Activated CD8-positive, alpha-beta memory T cell treated with anti-CD3 and anti-CD28 coated beads, Interleukin-2, amount 50 U/mL, for 24 hours (primary cell): Measurements from ENCODE around the gene LPP.

Source experiments
- DNase-seq: peaks from one replicate; pipeline ENCODE4 v3.0.0-alpha.2; 2020; ENCODE audit errors: extremely low read depth

The LPP gene

DNA sequence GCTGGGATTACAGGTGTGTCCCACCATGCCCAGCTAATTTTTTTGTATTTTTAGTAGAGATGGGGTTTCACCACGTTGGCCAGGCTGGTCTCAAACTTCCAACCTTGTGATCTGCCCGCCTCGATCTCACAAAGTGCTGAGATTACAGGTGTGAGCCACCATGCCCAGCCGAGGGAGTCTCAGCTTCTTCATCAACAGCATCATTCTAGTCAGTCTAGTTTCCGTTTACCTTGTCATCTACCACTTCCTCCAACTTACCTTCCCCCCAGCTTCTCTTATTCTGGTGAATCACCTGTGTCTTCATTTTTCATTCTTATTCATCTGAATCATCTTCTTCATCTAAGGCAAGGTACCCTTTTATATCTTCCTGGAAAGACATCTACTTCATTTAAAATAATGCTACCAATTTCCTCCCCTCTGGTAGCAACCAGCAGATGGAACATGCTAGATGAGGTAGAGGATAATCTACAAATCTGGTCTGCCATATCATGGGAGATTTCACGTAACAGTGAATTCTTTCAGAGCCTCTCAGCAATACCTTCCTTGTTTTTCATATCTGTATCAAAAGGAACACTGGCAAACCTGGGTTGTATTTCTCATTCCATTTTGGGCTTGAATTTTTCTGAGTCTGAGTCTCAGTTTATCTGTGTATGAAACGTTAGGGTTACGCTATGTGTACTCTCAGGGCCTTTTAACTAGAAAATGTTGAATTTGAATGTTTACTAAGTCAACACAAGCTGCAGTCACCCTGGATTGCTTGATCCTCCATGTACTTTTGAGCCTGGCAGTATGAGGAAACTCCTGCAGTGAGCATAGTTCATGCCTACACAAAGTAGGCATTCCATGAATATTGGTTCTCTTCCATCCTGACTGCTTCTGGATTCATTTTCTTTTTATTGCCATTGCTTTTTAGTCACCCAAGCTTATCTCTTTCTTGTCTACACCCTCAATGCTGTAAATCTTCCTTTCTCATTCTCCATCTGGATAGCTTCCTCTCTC is 16.8 kb downstream of the LPP start:
- DNase-seq = no peak

DNA sequence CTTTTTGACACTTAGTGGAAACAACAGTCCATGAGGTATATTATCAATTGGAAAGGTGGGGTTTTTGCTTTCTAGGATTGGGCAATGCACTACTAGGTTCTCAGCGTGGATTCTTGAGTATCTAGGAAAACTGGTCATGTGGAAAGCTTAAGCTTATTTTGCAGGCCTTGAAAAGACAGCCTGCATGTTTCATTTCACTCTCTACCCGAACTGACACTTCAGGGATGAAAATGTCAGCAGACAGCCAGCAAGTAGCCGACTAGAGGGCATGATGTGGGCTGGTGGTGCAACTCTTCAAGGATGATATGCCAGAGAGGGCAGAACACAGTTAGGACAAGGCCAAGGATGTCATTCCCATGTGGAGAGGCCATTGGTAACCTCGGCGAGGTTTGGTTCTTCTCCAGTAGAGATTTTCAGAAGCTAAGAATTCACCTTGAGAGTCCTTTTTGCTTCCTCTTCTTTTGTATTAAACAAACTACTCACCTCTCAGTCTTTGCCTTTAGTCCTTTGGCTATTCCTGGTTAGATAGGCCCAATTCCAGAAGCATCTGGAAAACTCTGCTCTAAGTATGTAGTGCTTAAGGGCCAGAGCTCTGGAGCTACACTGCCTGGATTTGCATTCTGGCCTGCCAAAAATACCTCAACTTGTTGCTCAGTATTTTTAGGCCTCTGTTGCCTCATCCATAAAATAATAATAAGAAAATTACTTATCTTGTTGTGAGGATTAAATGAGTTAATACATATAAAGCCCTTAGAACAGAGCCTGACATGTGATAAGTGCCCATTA is 17.9 kb downstream of the LPP start:
- DNase-seq = no peak

DNA sequence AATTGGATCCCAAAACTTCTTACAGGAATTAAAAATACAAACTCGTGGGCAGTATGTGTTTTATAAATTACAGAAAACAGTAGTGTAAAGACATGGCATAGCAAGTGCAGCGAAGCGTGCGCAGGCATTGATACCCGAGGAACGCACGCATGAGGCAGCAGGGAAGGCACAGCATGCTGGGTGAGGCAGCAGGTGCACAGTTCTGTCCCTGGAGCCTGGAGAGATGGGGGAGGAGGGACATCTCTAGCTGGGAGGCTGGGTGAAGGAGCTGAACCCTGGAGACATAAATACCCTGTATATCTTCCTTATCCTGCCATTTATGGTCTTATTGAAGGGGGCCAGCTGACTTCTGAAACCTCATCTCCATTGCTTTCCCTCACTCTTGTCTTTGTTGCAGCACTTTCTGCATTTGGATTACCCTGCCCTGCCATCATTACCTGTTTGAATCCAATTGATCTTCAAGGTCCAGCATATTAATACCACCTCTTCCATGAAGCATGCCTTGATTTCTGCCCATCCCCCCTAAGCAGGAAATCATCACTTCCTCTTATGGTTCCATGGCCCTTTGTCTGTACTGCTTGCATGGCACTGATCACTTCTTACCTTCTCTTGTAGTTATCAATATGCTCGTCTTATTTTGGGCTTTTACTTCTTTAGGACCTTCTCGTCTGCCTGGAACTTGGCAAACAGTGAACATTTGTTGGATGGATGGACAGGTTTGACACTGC is 20.5 kb downstream of the LPP start:
- no peak for DNase-seq

DNA sequence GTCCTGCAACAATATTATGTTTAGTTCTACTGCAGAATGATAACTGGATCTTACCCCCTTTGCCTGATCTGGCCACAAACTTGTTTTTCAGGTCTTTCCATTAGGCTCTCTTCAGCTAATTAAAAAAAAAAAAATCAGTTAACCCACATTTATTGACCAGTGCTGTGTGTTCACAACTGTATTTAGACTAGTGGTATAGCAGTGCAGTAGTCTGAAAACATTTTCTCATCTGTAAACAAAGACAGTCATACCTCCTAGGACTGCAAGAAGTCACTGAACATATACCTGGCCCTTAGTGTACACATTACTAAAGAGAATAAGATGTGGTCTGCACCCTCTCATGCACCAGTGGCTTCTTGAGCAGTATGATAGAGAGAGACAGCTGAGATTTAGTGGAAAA is 22.5 kb downstream of the LPP start:
- DNase-seq = no peak

DNA sequence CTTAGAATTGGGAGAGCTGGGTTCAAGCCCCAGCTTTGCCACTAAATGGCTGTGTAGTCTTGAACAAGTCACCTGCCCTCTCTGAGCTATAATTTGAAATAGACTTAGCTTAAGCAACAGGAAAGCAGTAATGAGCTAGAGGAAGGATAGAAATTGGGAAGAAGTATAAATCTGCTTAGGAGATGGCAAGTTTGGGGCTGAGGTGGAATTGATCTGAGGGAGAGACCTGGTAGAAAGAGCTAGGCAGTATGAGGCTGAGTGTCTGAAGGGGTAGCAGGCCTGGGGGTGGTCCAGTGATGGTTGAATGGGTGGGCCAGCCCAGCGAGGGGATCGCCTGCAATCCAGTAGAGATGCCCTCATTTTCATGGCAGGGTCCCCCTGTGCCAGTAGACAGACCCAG is 22.9 kb downstream of the LPP start:
- no peak for DNase-seq

DNA sequence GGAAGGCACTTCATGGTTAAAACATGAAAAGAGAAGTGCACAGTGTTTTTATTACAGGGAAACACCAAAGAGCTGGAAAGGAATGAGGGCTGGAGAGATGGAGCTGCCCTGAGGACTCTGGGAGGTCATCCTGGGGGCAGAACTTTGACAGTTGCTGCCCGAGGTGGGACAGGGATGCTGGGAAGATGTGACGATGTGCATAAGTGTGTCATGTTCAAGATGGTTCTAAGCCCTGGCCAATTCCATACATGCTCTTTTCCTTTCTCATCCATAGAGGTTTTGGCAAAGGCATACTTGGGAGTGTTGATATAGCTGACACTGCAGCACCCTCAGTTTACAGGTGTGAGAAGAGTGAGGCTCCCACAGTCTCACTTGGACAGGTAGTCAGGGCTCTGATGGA is 23.8 kb downstream of the LPP start:
- DNase-seq = no peak

DNA sequence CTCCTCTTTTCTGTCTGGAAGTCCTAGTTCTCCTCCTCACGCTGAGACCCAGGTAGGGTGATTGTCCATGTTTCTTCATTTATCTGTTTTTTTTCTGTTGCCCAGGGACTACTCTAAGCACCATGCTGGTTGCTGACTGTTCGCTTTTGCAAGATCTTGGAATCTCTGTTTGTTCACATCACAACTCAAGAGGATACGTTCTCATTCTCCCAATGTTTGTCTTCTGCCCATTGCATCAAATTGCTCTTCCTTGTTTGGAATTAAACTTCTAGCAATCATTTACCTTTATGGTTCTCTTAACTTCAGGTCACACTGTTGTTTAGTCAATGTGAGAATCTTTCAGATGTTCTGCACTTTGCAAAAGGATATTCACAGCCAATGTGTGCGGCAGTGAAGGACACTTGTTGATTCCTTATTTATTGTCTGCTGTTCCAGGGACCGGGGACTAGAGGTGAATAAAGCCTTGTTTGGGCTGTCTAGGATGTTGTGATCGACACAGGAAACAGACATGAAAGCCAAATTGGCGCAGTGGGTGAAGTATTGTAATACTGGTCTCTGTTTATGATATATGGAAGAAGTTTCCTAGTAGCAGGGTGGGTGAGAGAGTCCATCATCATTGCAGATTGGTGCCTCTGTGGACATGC is 24.5 kb downstream of the LPP start:
- no peak for DNase-seq

DNA sequence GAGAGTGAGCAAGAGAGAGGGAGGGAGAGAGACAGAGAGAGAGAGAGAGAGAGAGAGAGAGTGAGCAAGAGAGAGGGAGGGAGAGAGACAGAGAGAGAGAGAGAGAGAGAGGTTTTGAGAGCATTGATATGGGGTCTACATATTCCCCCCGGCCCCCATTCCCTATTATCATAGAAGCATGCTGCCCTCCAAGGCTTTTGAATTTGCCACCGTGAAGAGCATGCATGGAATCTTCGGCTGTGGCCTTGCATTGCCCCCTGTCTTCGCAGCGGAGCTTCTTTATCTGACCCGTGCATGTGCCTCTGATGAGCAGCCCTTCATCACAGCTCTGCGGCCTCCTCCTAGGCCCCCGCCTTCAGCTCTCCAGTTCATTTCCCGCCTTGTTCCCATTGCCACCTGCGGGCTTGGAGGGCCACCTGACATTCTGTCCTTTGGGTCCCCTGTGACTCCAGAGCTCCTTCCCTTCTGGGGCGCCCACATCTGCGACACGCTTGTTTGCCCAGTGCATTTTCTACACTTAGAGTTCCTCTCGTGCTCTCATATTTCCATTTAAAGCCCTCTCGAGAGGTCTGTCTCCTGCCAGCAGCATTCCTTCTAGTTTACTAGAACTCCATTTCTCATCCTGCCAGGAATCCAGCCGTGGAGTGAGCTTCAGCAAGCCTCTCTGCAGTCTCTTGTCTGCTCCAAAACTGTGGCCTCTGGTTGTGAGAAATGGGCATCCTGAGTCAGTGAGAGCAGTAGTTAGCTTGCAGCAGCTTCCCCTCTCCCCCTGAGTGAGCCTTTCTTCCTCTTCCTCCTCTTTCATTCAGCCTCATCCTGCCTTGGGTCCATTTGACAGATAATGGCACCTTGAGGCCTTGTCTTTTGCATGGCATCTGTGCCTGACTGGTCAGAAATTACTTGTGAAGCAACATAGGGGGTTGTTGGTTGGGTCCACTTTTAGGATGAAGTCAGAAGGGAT is 25.3 kb downstream of the LPP start:
- no peak for DNase-seq

DNA sequence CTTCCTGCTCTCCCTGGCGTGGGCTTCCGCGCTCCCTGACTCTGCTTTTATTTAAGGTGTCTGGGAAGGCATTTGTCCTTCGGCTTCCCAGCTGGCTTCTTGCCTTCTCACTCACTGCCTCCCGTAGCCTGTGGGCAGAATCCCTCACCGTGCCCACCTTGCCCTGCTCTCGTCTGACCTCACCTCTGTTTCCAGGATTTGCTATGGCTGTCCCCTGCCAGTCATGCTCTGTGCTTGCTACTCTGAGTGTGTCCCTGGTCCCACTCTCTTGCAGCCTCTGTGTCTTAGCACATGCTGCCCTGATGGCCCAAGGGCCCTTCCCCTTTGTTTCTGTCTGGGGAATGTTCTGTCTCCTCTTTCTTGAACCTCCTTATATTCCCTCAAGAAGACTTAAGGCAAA is 26.2 kb downstream of the LPP start:
- DNase-seq = no peak

DNA sequence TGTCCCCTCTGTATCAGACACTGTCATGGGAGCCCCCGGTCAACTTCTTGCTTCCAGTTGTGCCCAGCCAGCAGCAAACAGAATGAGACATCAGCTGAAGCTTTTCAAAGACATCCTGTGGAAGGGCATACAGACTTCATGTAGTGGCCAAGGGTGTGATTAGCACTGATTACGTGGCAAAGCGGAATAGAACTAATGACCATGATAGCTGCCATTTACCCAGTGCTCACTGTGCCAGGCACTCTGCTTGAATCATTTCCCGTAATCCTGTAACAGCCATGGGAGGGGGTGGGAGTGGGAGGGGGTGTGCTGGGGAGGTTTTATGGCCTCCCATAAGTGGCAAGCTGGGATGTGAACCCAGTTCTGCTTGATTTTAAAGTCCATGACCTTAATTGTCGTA is 29.5 kb downstream of the LPP start:
- DNase-seq = no peak

DNA sequence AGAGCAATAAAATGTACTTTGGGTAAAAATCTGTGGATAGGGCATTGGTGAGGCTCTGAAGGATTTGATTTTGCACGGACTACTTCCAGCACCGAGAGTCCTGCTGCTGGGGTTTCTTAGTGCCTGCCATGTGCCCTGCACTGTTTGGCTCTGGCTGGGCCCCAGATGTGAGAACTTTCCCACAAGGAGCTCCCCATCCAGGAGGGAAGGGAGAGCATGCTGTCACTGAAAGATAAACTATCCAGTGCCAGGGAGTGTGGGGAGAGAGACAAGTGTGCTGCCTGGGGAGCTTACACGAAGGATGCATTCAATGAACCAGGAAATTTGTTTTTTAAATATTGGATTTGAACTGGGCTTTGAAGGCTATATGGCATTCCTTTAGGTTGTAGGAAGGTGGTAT is 30.2 kb downstream of the LPP start:
- DNase-seq = no peak

DNA sequence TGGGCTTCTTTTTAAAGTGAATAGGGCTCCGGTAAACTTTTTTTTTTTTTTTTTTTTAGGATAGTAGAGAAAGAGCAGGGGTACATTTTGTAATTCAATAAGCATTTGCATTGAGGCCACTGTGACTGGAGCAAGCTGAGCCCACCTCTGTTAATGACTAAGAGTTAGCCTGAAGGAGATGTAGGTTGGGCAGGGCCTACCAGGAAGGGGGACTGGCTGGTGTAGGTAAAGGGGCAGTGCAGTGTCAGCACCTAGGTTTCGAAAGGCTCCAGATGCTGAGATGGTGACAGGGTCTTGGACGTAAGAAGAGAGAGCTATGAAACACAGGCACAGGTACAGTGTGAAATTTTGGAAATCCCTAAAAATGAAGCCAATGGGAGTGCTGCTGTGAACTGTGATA is 30.7 kb downstream of the LPP start:
- no peak for DNase-seq

DNA sequence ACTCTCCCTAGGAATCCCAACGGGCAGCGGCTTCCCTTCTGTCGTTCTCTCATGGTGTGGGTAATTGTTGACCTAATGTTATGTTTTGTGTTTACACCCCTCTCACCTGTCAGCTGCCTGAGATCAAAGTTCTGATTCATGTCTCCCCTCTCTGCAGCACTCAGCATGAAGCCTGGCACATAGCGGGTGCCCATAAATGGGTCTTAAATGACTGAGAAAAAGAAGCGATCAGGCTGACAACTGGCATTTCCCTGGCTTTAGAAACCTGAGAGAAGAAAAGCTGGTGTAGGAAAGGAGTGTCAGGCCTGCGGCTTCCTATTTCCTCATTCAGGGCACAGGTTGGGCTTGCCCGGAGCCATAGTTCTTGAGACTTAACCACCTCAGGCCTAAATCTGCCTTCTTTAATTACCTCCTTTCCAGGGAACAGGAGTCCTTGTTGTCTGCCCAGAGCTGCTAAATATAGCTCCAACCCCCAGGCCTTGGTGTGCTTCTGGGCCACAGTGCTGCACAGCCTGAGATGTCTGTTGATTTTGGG is 31.8 kb downstream of the LPP start:
- no peak for DNase-seq

DNA sequence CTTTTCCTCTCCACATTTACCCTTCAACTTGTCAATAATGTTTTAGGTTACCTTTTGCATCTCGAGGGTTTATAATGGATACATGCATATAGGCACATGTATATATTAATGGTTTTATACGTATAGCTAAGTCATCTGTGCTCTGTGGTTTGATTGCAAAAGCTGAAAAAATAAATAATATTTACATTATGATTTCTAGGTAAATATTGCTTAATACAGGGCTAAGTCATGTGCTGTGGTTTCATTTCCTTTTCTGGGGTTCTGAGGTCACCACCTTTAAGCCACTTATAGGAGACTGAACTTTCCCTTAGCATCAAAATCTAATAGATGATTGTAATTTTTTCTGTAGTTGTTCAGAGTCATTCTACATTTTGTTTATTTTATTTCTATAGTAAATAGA is 33.1 kb downstream of the LPP start:
- DNase-seq = no peak

DNA sequence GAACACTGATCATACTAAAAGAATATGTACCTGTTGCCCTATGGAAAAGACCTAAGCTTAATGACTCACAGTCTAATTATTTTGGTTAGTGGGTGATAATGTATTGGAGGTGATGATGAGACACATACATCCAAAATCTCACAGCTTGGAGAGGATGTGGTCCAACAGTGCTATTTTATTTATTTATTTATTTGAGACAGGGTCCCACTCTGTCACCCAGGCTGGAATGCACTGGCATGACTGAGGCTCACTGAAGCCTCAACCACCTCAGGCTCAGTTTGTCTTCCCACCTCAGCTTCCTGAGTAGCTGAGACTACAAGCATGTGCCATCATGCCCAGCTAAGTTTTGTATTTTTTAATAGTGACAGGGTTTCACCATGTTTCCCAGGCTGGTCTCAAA is 35.0 kb downstream of the LPP start:
- no peak for DNase-seq

DNA sequence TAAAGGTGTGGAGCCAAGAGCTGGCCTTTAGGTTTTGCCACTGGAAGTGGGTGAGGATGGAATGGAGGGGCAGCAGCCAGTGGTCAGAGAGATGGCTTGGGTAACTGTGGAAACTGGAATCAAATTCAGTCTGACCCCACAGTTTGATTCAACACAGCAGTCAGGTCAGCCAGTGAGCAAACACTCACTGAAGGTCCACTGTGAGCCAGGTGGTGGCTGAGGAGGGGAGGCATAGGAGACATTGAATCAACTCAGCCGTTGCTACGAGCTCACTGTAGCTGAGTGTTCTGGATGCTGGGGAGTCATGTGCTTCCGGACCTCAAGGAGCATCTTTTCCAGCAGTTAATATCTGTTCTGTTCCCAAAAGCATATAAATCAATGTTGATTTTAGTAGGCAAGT is 37.5 kb downstream of the LPP start:
- no peak for DNase-seq

DNA sequence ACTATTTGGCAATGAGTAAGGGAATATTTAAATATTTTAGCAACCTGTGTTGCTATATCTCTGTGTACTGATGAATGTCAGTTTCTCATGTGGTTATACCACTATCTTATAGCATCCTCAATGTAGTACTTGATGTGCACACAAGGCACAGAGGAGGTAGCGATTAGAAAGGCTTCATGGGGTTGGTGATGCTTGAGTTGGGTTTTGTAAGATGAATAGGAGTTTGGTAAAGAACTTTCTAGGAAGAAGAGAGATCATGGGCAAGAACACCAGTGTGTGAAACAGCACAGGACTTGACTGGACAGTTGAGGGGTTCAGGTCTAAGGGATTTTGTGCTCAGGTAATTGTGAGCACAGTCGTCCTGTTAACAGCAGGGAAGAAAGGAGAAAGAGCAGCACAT is 38.1 kb downstream of the LPP start:
- DNase-seq = no peak

DNA sequence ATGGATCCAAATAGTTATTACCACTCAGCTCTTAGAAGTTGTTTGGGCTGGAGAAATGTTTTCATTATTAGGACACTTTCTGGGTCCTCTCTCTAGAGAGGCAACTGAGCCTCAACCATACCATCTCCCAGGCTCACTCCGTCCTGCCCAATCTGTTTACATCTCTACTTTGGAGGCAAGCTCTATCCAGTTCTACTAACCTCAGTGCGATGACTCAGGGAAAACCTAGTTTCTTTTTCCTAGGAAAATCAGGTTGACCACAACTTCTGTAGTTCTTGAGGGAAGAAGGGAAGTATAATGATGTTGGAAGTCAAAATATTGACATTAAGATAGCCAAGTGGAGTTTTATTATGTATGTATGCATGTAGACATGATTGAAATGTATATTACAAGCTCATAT is 40.4 kb downstream of the LPP start:
- no peak for DNase-seq

DNA sequence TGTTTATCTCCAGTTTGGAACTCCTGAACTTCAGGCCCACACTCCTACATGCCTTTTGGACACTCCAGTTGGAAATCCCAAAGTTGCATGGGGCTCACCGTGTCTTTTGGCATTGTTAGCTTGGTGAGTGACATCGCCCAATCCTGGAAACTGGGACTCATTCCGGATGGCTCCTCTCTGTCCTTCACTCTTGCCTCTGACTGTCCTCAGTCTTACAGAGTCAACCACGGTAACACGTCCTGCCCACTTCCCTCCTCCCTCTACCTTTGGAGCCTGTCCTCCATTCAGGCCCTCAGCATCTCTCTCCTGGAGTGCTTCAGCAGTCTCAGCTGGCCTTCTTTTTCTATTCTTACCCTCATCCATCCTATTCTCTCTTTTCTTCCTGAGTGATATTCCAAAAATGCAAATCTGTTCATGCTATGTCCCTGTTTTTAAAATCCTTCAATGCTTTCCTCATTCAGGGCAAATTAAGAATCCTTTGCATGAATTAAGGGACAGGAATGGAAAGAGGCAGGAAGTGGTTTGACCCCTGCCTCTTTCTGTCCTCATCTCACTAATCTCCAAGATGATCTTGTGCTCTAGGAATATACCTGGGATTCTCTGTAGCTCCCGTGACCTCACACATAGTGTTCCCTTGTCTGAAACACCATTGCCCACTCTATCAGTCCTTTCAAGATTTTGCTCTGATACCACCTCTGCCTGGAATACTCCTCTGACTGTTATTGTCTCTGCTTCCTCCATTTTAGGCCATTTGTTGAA is 42.5 kb downstream of the LPP start:
- DNase-seq = no peak

DNA sequence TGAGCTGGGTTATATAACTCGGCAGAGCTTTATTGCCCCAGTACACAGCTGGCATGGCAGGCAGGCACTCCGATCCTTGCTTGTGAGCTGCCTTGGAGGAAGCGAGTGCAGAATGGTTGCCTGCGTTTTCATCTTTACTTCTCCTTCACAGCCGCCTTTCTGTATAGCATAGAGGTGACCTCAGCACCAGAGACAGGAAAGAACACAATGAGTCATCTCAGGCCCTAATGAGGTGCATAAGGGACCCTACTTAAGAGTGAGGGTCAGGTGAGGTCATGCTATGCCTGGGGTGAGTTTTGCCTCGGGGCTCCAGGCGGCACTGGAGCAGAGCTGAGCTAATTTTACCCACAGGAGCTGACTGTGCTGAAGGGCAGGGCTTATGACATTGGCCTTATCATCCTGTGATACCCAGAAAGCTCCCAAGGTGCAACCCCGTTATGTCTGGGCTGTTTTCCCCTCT is 43.5 kb downstream of the LPP start:
- no peak for DNase-seq
